Upper lobe of left lung (tissue), 6 donors: Measurements from ENCODE around the gene PPM1N. TPM values are rescaled to one million over a fixed set of nuclear protein-coding genes. Genes with fewer than 3 reads are reported as not detected.
A peak's percentile ranks its signal among the peaks of the same experiment; 100 is the strongest.

Experiments
- ATAC-seq, 2 donors: fragments of 200-7000 bp; cut with Tn5 transposase; one replicate each; pipeline ENCODE4 v1.9.1; 2022; ENCODE audit warnings: mild to moderate bottlenecking in 2 of 2, moderate library complexity in 2 of 2; ENCODE audit not compliant: low FRiP score in 2 of 2
- DNase-seq, 2 donors: peaks; one replicate each; pipeline ENCODE4 v3.0.0-alpha.2; 2019 to 2020
- H3K27ac ChIP-seq, 4 donors: fragments of 200-600 bp; sonication (generic); one replicate each; pipeline ENCODE4 v1.5.1; 2016 to 2019
- H3K27me3 ChIP-seq, 4 donors: fragments of 200-600 bp; sonication (generic); one replicate each; pipeline ENCODE4 v1.5.1; 2017 to 2019
- H3K36me3 ChIP-seq, 4 donors: fragments of 200-600 bp; sonication (generic); one replicate each; pipeline ENCODE4 v1.5.1; 2016 to 2019
- H3K4me1 ChIP-seq, 4 donors: fragments of 200-600 bp; sonication (generic); one replicate each; pipeline ENCODE4 v1.5.1; 2018 to 2019
- H3K4me3 ChIP-seq, 4 donors: fragments of 200-600 bp; sonication (generic); one replicate each; pipeline ENCODE4 v1.5.1; 2017 to 2019; ENCODE audit warnings: mild to moderate bottlenecking in 2 of 4, moderate library complexity in 1 of 4
- H3K9me3 ChIP-seq, 4 donors: fragments of 200-600 bp; sonication (generic); one replicate each; pipeline ENCODE4 v1.5.1; 2018 to 2019
- EP300 ChIP-seq, 4 donors: sonication (generic); formaldehyde crosslinking; IDR thresholded peaks; one replicate each; pipeline ENCODE4 v1.5.1; 2017; ENCODE audit warnings: antibody characterized with exemption in 4 of 4, control low read depth in 2 of 4
- POLR2A ChIP-seq, 4 donors: fragments of 450-650 bp; IDR thresholded peaks; one replicate each; pipeline ENCODE4 v1.5.1; 2016 to 2017; ENCODE audit warnings: antibody characterized with exemption in 4 of 4, mild to moderate bottlenecking in 2 of 4
- POLR2AphosphoS5 ChIP-seq, 2 donors: sonication (generic); formaldehyde crosslinking; IDR thresholded peaks; one replicate each; pipeline ENCODE4 v1.5.1; 2017; ENCODE audit warnings: antibody characterized with exemption in 2 of 2
- WGBS, 2 donors: methylation state at CpG; one replicate each; pipeline ENCODE4 v1.1.5; 2017 to 2018; 5-methylcytosine and 5-hydroxymethylcytosine counted together
- total RNA-seq, 6 donors: library from RNA; depleted of rRNA in 4 of 6; stranded (reverse); fragments of >200 nt in 4 of 6; gene quantifications; one replicate each; pipeline versions ENCODE4 v1.1.0 to v1.2.1, GENCODE V29; 2016 to 2021
- TF ChIP-seq, protein P1 (sequence below), 6 experiments: fragments of 450-650 bp in 4 of 6; fragments of 200-600 bp in 2 of 6; sonication (generic) in 2 of 6; IDR thresholded peaks; one replicate each; pipeline ENCODE4 v1.5.1; 2016 to 2019; ENCODE audit warnings: antibody characterized with exemption in 6 of 6
- donor health status: DM: no; HTN: no; CAD: no; lungs with moderate emphysema.
- donor health status: DM: no; HTN: yes; CAD: no; lungs with severe emphysema.

Gene PPM1N
- total RNA-seq, 6 donors from 2014 or later: 0.89 to 6.3 (median 1.1) TPM; not detected in 1

DNA sequence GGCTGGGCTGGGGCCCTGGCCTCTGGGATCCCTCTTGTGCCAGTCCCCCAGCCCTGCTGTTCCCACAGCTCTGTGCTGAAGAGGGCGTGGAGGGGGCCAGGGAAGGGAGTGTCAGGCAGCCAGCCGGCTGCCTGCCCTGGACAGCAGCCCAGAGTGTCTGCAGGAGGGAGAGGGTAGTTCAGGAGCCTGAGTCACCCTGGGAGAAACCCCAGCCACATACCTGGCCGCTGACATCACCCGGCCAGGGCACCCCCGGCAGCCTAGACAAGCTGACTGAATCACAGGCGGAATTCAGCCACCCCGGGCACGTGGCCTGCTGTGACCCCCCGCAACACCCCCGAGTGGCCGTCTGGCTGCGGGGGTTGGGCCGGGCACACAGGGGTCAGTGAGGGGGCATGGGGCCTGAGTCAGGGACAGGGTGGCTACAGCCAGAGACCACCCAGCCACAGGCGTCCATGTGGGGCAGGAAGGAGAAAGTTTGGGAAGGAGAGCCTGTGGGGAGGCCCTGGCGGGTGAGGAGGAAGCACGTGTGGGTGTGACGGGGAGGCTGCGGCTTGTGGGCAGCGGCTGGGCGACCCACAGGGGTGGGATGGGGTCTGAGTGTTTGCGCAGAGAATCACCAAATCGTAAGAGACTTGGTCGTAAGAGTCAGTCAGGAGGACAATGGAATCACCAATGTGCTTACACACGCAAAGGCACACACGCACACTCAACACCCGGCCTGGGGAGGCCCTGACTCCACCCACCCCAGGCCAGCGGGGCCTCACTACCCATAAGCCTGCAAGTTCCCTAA lies 42.3 kb upstream of the PPM1N start:
- Histone ChIP-seq H3K4me1 (peaks cover 29 to 45% (median 37%) of the 10 kb centered on the region in 4 donors), H3K27me3 (no peaks in the 10 kb centered on the region), H3K27ac (peak overlapping the region; percentile 78 to 81 (median 79)), H3K36me3 (no peaks in the 10 kb centered on the region), H3K9me3 (no peaks in the 10 kb centered on the region), H3K4me3 (no peak overlapping the region)
- DNase-seq (peak; percentile 94 to 97), ATAC-seq (peak; percentile 87 to 92)
- TF ChIP-seq EP300 (IDR thresholded peaks at IDR 0.05): peak in 3 of 4 donors; percentile 9 to 74 (median 35)
- TF ChIP-seq POLR2A (IDR thresholded peaks at IDR 0.05): peak in 2 of 4 donors; percentile 21 to 70
- peak; percentile 74 to 91 for TF ChIP-seq POLR2AphosphoS5 (IDR thresholded peaks at IDR 0.05)
- TF ChIP-seq, protein P1, sequence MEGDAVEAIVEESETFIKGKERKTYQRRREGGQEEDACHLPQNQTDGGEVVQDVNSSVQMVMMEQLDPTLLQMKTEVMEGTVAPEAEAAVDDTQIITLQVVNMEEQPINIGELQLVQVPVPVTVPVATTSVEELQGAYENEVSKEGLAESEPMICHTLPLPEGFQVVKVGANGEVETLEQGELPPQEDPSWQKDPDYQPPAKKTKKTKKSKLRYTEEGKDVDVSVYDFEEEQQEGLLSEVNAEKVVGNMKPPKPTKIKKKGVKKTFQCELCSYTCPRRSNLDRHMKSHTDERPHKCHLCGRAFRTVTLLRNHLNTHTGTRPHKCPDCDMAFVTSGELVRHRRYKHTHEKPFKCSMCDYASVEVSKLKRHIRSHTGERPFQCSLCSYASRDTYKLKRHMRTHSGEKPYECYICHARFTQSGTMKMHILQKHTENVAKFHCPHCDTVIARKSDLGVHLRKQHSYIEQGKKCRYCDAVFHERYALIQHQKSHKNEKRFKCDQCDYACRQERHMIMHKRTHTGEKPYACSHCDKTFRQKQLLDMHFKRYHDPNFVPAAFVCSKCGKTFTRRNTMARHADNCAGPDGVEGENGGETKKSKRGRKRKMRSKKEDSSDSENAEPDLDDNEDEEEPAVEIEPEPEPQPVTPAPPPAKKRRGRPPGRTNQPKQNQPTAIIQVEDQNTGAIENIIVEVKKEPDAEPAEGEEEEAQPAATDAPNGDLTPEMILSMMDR (IDR thresholded peaks at IDR 0.05): peak in 3 of 6 experiments; percentile 6 to 44 (median 14)
- 13 to 17% methylated on average over 15 to 25 of the region's 27 CpGs for WGBS, 2 donors

- Histone ChIP-seq H3K4me3 (no peak overlapping the region), H3K4me1 (peaks cover 23 to 40% (median 31%) of the 10 kb centered on the region in 4 donors), H3K27ac (peak overlapping the region; percentile 78 to 81 (median 79)), H3K9me3 (no peaks in the 10 kb centered on the region), H3K27me3 (no peaks in the 10 kb centered on the region), H3K36me3 (no peaks in the 10 kb centered on the region)
- ATAC-seq (no peak), DNase-seq (no peak)
- no peak for TF ChIP-seq POLR2AphosphoS5 (IDR thresholded peaks at IDR 0.05)
- no peak for TF ChIP-seq POLR2A (IDR thresholded peaks at IDR 0.05)
- TF ChIP-seq, protein P1 (IDR thresholded peaks at IDR 0.05): no peak
- TF ChIP-seq EP300 (IDR thresholded peaks at IDR 0.05): no peak
- WGBS, 2 donors: 52 to 54% methylated on average over 2 of the region's 2 CpGs
These were observed 41.8 kb upstream of the PPM1N start for GRCh38 chr19:45456500-45456815.

DNA sequence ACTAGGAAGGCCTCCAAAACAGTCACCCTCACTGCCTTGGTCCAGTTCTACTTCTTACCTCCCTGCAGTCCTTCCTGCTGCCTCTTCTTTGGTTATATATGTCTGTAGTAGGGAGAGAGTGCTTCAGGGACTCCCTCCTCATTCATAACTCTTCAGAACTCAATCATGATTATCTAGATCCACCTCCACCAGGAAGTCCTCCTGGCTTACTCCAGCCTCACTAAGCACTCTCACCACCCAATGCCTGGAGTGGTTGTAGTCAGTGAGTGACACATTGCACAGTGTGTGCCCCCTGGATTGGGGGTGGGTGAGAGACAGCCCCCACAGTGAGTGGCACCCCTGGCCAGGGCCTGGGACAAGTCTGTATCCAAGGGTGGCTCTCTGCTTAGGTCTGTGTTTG lies 40.5 kb upstream of the PPM1N start:
- ATAC-seq (no peak), DNase-seq (no peak)
- no peaks in the 10 kb centered on the region for H3K9me3 ChIP-seq
- H3K4me3 ChIP-seq: no peak overlapping the region
- no peaks in the 10 kb centered on the region for H3K36me3 ChIP-seq
- TF ChIP-seq, protein P1 (IDR thresholded peaks at IDR 0.05): no peak
- TF ChIP-seq POLR2A (IDR thresholded peaks at IDR 0.05) (no peak), POLR2AphosphoS5 (IDR thresholded peaks at IDR 0.05) (no peak), EP300 (IDR thresholded peaks at IDR 0.05) (no peak)
- H3K27ac ChIP-seq: no peak overlapping the region
- H3K4me1 ChIP-seq: peaks cover 21 to 35% (median 28%) of the 10 kb centered on the region in 4 donors
- no peaks in the 10 kb centered on the region for H3K27me3 ChIP-seq

- ATAC-seq: no peak
- TF ChIP-seq POLR2AphosphoS5 (IDR thresholded peaks at IDR 0.05): no peak
- TF ChIP-seq, protein P1 (IDR thresholded peaks at IDR 0.05): no peak
- TF ChIP-seq POLR2A (IDR thresholded peaks at IDR 0.05): no peak
- TF ChIP-seq EP300 (IDR thresholded peaks at IDR 0.05): no peak
- no peak for DNase-seq
- no peak overlapping the region for H3K27ac ChIP-seq
- no peaks in the 10 kb centered on the region for H3K36me3 ChIP-seq
- H3K9me3 ChIP-seq: no peaks in the 10 kb centered on the region
- peaks cover 7 to 10% (median 9%) of the 10 kb centered on the region in 4 donors for H3K4me1 ChIP-seq
- no peak overlapping the region for H3K4me3 ChIP-seq
- no peaks in the 10 kb centered on the region for H3K27me3 ChIP-seq
- 51 to 57% methylated on average over 8 of the region's 8 CpGs for WGBS, 2 donors
These were observed 37.4 kb upstream of the PPM1N start for GRCh38 chr19:45460807-45461347.
